K562 (cell line): ENCODE data around the gene LHPP. TPM values are rescaled to one million over a fixed set of nuclear protein-coding genes. Genes with fewer than 3 reads are reported as not detected.

Experiments
- CHD7 ChIP-seq: fragments of 200-600 bp; sonication (generic); IDR thresholded peaks from one replicate; pipeline ENCODE4 v1.6.1; 2012; ENCODE audit warnings: mild to moderate bottlenecking, low read depth, low read length, inconsistent platforms
- EGR1 ChIP-seq: fragments of 450-650 bp; conservative IDR thresholded peaks from 2 replicates; pipeline ENCODE4 v1.6.1; 2017; ENCODE audit warnings: mild to moderate bottlenecking
- FOXA1 ChIP-seq: fragments of 450-650 bp; IDR thresholded peaks from 2 replicates; pipeline ENCODE4 v1.6.1; 2016; ENCODE audit warnings: mild to moderate bottlenecking, borderline replicate concordance
- SMARCA5 ChIP-seq: fragments of 450-650 bp; IDR thresholded peaks from 2 replicates; pipeline ENCODE4 v1.6.1; 2016
- TAF9B ChIP-seq: fragments of 450-650 bp; IDR thresholded peaks from 2 replicates; pipeline ENCODE4 v1.6.1; 2018; ENCODE audit warnings: mild to moderate bottlenecking; ENCODE audit not compliant: partially characterized antibody
- TFAP4 ChIP-seq: sonication (generic); formaldehyde crosslinking; IDR thresholded peaks from 2 replicates; pipeline ENCODE4 v1.8.0; 2022; ENCODE audit warnings: missing genetic modification reagents, mild to moderate bottlenecking, moderate library complexity, borderline replicate concordance
- ZBED1 ChIP-seq: IDR thresholded peaks from 2 replicates; pipeline ENCODE4 v1.6.1; 2014
- ZNF398 ChIP-seq: fragments of 250-450 bp; sonication (Bioruptor Pico); IDR thresholded peaks from 2 replicates; pipeline ENCODE4 v1.8.0; 2021; ENCODE audit warnings: moderate library complexity, mild to moderate bottlenecking, inconsistent platforms
- ZNF41 ChIP-seq: fragments of 250-450 bp; sonication (Bioruptor Pico); conservative IDR thresholded peaks from 2 replicates; pipeline ENCODE4 v1.4.0; 2020; ENCODE audit warnings: mild to moderate bottlenecking
- ZNF780A ChIP-seq: fragments of 250-450 bp; sonication (Bioruptor Pico); IDR thresholded peaks from 2 replicates; pipeline ENCODE4 v1.5.0; 2021; ENCODE audit warnings: mild to moderate bottlenecking
- polyA plus RNA-seq, 8 experiments: library from polyadenylated mRNA; depleted of rRNA in 4 of 8; stranded (reverse) in 5 of 8; unstranded in 3 of 8; fragments of >200 nt; fragmentation: Nextera tagmentation in 2 of 8; fragmentation: Illumina TruSeq in 1 of 8; extraction: Ambion mirVana in 2 of 8; extraction: Trizol in 1 of 8; gene quantifications; 2 replicates each; pipeline versions ENCODE4 v1.2.1 to v1.2.3, GENCODE V29; 2011 to 2014; ENCODE audit warnings: inconsistent platforms in 1 of 8, missing spikeins in 1 of 8
- total RNA-seq, 7 experiments: library from RNA; depleted of rRNA in 6 of 7; stranded (reverse); fragments of >200 nt in 6 of 7; fragmentation: Illumina TruSeq in 2 of 7; extraction: Trizol in 2 of 7; gene quantifications; 2 replicates each; pipeline versions ENCODE4 v1.2.1 to v1.2.3, GENCODE V29; 2011 to 2021; ENCODE audit warnings: low replicate concordance in 1 of 7

The LHPP gene
- total and polyA plus RNA-seq, 9 of the 15 experiments (the other 6 are each of a cell fraction or from before 2014, with no cell fraction given), result 0.34 to 7.4 (median 3.0) TPM

- TF ChIP-seq CHD7 (no peak), ZNF780A (CRISPR knock-in tag) (no peak), SMARCA5 (no peak), EGR1 (no peak), ZNF398 (CRISPR knock-in tag) (no peak), ZBED1 (no peak), FOXA1 (no peak), TAF9B (no peak), TFAP4 (CRISPR knock-in tag) (no peak), ZNF41 (CRISPR knock-in tag) (no peak)
These were observed 134.6 kb downstream of the LHPP start (continued) for GRCh38 chr10:124596116-124596785.
